Measurements from ENCODE around the gene SMARCAD1. TPM values are rescaled to one million over a fixed set of nuclear protein-coding genes. Genes with fewer than 3 reads are reported as not detected.
"Not testable (repeated sequence)": the region's sequence is repeated elsewhere in the genome, so short reads cannot be mapped to it uniquely, and the experiment has no call there.

The SMARCAD1 gene
- total RNA-seq, 1 donor from 2014 or later: 40.4 TPM

DNA sequence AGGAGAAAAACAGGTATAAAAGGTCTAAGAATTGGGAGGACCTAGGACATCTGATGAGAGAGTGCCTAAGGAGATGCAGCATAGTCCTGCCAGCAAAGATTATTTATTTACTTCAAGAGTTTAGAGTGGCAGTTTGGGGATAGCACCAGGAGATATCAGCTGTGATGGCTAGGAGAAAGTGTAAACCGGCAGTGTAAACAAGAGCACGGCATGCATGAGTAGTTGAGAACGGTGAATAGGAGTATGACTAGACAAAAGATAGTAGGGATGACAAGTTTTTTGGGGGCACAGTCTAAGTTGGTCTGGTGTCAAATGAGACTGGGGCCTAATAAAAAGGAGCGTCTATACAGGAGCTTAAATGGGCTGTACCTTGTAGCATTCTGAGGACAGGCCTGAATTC, 86.3 kb downstream of the SMARCAD1 start:
- not testable (repeated sequence) for DNase-seq (ENCODE audit: low read depth)

- not testable (repeated sequence) for DNase-seq (ENCODE audit: low read depth)
Measured at GRCh38 chr4:94295473-94295872, 87.8 kb downstream of the SMARCAD1 start.

GRCh38 chr4:94298725-94299252, 91.1 kb downstream of the SMARCAD1 start:
- DNase-seq (ENCODE audit: low read depth): no peak

DNA sequence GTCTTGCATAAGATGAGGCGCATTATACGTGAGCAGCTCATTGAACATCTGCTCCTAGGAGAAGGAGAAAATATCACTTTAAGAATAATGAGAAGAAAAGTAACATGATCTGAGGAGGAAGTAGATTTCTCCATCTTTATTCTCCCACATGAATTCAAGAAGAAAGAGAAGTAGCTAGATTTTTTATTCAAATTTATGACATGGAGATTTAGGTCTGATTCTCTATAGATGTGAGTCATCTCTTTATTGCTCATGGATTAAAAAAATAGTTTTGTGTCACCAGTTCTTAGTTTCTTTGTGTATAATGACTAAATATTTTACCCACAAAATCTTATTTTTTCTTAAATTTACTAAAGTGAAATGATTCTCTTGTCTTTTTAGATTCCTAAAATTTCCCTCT, 94.5 kb downstream of the SMARCAD1 start:
- DNase-seq (ENCODE audit: low read depth): no peak

- peak; percentile 62 for DNase-seq (ENCODE audit: low read depth)
Measured at GRCh38 chr4:94304365-94304971, 96.8 kb downstream of the SMARCAD1 start.

DNA sequence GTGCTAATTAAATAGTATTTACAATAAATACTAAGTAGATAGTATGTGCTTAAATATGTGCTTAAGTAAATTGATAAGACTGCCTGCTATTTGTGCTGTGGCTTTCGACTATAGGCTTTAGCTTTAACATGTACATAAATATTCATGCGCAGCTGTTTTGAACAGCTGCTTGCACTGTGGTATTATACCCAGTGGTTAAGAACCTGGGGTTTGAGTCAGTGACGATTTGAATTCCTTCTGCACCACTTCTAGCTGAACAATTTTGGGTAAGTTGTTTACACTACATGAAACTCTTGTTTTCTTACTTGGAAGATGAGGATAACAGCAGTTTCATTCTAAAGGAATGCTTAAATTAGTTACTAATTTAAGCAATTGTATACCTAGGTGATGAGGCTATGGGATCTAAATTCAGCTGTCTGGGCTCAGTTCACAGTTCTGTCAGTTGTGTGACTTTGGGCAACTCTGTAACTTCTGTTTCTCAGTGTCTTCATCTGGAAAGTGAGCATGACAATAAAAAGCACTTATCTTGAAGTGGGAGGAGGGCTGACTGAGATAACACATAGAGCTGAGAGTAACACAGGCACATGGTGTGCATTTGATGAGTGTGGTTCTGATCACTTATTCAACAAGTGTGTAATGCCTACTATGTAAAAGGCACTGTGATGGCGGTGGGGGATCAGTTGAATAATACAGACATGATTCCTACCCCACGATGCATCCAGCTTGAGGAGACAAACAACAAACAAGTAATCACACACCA, 98.0 kb downstream of the SMARCAD1 start:
- peak; percentile 88 for DNase-seq (ENCODE audit: low read depth)

DNA sequence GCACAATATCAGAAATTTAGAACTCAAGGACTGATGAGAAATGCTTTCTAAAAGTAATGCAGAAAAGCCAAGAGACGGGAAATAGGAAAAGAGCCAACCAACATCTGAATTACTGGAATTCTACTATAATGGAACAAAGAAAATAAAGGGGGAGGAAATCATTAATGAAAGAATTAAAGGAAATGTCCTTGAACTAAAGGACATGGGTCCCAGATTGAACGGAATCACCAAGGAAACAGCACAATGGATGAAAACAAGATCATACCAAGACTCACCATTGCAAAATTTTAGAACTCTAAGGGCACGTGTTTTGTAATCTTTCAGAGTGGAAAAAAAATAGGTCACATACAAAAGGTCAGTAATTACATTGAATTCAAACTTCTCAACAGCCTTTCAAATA, 99.0 kb downstream of the SMARCAD1 start:
- DNase-seq (ENCODE audit: low read depth): peak; percentile 22

DNA sequence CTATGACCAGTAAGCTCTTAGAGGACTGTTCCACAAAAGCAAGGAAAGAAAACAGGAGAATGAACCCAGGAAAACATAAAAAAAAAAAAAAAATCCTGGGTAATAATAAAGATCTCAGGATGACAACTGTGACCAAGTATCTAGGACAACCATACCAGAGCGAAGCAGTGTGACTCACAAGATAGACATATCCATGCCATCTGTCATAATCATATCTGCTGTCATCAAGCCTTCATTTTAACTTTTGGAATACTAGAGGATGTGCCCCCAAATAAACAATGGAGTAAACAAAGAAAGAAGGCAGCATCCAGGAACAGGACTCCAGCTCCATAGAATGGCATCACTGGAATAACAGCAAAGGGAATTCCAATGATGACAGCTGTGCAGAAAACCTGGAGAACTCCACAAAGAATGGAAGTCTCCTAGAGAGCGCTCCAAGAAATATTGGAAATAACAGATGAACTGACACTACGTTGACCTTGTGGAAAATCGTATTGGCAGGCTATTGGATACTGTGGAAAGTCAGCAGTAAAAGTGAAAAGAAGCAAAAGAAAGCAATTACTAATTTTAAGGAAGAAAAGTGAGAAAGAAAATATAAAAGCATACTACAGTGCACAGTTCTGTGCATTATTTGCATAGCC, 99.7 kb downstream of the SMARCAD1 start:
- peak; percentile 72 for DNase-seq (ENCODE audit: low read depth)

- not testable (repeated sequence) for DNase-seq (ENCODE audit: low read depth)
Measured at GRCh38 chr4:94319927-94320326, 112.3 kb downstream of the SMARCAD1 start.

GRCh38 chr4:94325835-94326234, 118.2 kb downstream of the SMARCAD1 start:
- no peak for DNase-seq (ENCODE audit: low read depth)

- DNase-seq (ENCODE audit: low read depth): no peak
Measured at GRCh38 chr4:94329933-94330332, 122.3 kb downstream of the SMARCAD1 start.

DNA sequence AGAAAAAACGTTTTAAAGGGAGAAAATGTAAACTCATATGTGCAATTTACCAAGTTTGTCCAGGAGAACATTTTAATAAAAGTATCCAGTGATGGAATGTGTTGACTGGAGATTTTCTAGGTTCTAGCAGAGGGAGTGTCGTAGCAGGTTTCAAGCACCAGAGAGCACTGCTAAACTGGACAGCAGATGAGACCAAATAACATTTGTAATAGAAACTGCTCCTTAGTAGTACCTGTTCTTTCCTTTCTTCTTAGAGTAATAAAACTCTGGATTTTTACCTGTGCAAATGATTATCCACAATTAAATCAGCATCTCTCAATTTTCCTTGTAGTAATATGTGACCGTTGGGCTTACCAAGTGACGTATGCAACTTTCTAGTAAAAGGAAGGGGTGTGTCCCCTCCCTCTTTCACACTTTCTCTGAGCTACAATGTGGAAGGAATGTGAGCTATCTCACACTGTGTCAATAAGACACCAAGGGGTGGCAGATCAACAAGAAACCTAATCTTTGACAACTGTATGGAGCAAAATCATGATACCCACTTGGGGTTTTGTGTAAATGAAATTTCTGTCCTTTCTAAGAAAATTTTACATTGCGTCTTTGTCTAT, 125.4 kb downstream of the SMARCAD1 start:
- peak; percentile 27 for DNase-seq (ENCODE audit: low read depth)

DNA sequence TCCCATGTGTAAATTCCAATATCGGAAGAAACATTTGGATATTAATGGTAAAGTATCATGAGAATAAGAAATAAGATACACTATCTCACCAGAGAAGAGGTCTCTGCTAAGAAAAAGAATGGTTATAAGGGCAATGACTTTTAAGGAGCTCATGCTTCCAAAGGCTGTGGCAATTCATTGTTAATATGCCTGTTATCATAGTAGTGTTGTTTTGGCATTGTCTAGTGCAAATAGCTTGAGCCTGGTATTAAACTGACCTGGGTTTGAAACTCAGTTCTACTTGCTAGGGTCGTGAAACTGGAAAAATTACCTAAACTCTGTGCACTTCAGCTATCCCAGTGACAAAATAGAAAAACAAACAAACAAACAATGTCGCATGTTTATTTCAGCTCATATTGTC, 126.2 kb downstream of the SMARCAD1 start:
- DNase-seq (ENCODE audit: low read depth): no peak

- no peak for DNase-seq (ENCODE audit: low read depth)
Measured at GRCh38 chr4:94334476-94334875, 126.8 kb downstream of the SMARCAD1 start.

DNA sequence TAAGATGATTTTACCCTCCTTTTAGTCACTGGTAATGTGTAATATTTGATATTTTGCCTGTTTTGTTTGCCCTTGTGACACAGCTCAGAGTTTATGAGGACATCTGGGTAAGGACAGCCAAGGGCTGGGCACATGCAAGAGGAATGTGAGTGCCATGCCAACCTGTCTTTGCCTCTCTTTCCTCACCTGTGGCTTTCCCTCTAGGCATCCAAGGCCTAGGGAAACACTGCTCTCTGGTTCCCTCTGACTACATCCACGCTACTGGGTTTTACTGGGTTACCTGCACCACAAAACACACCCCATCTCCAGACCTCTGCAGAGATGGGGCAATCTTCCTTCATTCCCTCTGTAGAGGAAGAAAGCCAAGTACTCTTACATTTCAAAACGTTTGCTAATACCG, 127.3 kb downstream of the SMARCAD1 start:
- DNase-seq (ENCODE audit: low read depth): no peak

DNA sequence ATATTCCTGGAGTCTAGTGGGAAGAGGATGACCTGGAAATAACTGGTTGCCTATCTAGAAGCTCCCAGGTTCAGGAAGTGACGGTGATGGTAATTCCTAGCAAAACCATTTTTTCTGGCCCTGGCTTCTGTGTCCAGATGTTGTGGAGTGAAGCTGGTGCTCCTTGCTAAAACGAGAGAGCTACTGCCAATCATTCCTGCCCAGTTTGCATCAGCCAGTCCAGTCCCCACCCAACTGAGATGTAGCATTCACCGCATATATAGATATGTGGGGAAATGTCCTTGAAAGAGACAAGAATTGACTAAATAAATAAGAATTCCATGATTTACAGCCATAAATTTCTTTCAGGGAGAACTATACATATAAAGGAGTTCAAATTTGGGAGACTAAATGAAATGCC, 128.6 kb downstream of the SMARCAD1 start:
- no peak for DNase-seq (ENCODE audit: low read depth)

DNA sequence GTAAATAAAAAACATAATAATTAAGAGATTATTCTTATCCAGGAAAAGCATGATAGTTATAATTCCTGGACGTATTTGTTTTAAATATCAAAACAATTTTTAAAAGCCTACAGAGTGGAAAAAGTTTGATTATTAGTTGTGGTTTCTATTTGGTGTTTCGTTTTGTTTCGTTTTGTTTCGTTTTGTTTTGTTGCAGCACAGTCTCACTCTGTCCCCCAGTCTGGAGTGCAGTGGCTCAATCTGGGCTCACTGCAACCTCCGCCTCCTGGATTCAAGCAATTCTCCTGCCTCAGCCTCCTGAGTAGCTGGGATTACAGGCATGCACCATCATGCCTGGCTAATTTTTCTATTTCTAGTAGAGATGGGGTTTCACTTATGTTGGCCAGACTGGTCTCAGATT, 129.1 kb downstream of the SMARCAD1 start:
- not testable (repeated sequence) for DNase-seq (ENCODE audit: low read depth)

GRCh38 chr4:94338681-94339351, 131.2 kb downstream of the SMARCAD1 start:
- no peak for DNase-seq (ENCODE audit: low read depth)

- no peak for DNase-seq (ENCODE audit: low read depth)
Measured at GRCh38 chr4:94339779-94340178, 132.1 kb downstream of the SMARCAD1 start.

All from myocyte (in vitro differentiated cells).